ENCODE measurements around the gene TCF7L2.
"Not testable (repeated sequence)": the region's sequence is repeated elsewhere in the genome, so short reads cannot be mapped to it uniquely, and the experiment has no call there.

The TCF7L2 gene

DNA sequence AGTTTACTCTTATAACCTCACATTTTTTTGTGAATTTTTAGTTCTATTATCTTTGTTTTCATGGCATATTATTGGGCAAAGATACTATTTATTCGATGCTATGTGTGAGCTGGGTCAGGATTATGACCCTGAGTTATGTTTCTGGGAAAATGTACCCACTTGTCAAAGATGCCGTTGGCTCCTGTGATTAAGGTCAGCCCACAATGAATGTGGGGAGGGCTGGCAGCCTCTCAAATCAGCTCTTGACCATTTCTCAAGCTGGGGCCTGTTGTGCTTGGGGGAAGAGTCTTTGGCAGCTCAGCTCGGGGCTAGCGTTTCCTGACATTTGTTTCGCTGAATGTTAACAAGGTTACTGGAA, 97.5 kb downstream of the TCF7L2 start:
- DNase-seq (ENCODE audit: low spot score): no peak

DNA sequence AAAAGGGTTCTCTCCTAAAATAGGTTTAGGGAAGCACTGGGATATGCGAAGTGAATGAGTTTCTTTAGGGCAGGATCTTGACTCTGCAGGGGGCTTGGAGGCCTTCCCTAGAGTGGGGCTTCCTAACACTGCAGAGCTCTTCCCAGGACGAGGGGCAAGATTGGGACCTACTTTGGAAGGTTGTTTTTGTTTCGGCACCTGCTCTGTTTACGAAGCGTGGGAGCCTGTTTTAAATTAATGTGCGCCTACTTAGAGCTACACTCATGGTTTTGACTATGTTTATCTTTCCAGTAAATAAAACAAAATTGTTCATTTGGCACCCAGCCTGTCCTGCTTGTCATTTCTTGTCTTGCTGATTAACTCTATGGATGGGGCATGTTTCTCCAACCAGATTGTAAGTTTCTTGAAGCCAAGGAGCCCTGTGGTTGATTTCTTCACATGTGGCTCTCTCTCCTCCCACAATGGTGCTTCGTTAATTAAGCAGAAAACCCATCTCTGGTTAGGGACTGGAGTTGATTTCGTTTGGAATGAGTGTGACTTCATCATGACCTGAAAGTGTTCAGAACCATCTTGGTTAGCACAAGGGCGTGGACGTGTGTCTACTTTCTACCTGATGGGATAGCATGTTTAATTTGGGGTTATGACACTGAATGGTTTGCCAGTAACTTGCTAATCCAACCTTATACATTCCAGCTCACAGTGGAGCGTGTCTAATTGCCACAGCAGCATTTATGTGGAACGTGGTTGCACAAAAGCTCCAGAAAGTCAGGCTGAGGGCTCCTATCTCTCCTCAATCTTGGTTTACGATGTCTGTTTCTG, 98.1 kb downstream of the TCF7L2 start:
- DNase-seq (ENCODE audit: low spot score): no peak

DNA sequence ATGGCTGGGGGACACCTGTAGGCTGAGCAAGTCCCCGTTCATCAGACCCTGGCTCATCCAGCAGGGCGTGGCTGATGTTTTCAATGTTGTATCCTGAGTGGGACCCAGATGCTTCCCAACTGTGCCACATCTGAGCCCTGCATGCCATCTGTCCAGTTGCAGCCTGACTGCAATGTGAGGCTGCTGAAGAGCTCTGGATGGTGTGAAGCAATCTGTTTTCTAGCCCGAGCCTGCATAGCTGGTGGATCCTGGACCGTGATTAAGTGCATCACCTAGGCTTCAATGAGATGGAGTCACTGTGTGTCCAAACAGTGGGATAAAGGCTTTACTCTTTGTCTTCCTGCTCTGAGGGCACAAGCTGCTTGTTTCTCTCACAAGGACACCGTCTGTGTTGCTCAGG, 99.8 kb downstream of the TCF7L2 start:
- no peak for DNase-seq (ENCODE audit: low spot score)

DNA sequence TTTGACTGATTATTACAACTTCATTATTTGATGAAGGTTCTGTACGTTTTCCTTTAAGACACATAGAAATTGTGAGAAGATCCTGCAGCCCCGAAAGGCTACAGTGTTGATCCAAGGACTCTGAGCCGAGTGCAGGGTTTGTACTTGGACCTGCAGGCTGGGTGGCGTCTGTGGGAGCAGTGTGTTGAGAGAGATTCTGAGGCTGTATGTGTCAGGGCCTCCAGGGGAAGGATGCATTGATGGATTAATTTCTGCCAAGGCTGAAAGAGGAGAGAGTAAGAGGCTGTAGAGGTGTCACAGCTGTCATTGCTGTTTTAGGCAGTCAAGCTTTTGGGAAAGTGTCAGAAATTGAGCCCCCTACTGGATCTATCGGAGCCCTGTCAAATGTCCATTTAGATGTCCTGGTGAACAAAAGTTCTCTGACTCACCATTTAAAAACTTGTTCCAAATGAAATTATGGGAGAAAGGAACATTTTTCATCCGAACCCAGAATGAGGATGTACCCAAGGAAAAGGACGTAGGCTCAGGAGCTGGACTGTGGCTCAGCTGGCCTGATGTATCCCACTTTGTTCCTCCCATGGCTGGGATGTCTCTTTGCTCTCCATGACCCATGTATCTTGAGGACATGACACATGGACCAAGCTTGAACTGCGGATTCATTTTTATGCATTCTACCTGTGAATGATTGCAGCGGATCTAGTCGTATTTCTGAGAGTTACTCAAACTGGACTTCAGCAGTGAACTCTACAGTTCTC, 102.2 kb downstream of the TCF7L2 start:
- no peak for DNase-seq (ENCODE audit: low spot score)

DNA sequence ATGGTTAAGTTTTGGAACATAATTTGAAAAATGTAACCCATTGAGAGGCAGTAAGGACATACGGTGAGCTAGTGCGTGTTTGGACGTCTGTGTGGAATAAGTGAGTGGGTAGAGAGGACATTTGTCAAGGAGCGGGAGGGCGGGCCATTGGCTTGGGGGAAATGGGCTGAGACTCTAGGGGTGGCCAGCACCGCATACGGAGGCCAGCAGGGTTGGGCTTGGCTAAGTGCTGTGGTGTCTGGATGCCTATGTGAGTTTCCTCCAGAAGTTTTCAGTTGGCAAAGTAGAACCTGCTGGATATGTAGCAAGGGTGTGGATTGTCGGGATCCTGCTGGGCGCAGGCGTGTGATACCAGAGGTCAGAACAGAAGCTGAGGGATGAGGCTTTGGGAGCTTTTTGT, 103.0 kb downstream of the TCF7L2 start:
- no peak for DNase-seq (ENCODE audit: low spot score)

DNA sequence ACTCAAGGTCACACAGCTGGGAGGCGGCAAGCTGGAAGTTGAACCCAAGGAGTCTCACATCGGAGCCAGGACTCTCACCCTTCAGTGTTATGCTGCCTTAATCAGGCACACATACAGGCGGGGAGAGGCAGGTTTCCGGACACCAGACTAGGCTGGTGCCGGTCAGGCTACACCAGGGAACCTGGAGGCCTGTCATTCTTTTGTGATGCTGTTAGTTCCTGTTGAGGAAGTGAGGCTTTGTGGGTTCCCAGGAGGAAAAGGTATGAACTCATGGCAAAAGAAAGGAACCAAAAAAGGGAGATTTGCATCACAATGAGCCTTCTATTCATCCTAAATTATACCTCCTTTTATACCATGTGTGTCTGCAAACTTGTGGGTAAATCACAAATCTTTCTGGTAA, 103.8 kb downstream of the TCF7L2 start:
- DNase-seq (ENCODE audit: low spot score): no peak

DNA sequence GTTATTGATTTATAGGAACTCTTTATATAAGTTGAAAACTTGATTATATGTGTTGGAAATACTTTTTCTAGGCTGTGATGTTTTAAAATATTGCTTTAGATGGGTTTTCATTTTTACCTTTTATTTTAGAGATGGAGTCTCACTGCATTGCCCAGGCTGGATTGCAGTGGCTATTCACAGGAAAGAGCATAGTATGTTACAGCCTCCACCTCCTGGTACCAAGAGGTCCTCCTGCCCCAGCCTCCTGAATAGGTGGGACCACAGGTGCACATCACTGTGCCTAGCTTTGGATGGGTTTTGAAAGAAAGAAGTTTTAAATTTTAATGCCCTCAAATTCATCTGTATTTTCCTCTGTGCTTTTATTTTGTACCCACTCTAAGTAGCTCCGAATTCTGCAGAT, 105.4 kb downstream of the TCF7L2 start:
- no peak for DNase-seq (ENCODE audit: low spot score)

DNA sequence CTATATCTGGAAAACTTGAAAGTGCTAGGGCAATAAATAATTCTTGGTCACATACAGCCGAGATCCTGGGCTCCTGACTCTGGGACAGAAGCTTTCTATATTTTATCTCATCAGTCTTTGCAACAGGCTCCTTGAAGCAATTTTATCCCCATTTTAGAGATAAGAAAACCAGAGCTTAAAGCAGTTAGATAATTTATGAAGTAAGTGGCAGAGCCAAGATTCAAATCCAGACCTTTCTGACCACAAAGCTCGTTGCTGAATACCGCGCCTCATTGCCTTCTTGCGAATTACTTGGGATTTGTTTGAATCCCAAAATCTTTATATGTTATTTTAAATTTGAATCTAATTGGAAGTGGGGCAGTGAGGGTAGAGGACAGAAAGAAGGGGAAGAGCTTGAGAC, 106.0 kb downstream of the TCF7L2 start:
- DNase-seq (ENCODE audit: low spot score): no peak

DNA sequence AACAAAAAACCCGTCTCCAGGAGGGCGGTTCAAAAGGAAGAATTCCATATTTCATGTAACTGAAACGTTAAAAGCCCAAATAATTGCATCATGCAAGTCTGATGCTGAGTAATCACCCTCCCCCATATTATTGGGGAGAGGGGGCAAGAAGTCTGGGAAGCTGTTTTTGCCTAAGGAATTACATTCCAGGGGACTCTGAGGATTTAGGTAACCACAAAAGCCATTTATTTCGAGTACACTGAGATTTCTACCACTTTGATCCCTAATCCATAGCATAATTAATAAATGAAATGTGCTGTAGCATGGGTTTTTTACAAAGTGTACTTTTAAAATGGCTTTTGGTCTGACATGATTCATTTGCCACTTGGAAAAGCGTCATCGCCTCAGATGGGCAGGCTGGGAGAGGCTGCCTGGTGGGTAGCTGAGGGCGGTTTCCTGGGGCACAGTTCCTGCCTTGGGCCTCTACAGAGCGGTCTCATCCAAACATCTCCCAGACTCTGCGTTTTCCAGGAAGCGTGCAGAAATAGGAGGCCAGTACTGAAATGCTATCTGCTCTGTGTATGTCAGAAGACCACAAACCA, 106.5 kb downstream of the TCF7L2 start:
- DNase-seq (ENCODE audit: low spot score): no peak

DNA sequence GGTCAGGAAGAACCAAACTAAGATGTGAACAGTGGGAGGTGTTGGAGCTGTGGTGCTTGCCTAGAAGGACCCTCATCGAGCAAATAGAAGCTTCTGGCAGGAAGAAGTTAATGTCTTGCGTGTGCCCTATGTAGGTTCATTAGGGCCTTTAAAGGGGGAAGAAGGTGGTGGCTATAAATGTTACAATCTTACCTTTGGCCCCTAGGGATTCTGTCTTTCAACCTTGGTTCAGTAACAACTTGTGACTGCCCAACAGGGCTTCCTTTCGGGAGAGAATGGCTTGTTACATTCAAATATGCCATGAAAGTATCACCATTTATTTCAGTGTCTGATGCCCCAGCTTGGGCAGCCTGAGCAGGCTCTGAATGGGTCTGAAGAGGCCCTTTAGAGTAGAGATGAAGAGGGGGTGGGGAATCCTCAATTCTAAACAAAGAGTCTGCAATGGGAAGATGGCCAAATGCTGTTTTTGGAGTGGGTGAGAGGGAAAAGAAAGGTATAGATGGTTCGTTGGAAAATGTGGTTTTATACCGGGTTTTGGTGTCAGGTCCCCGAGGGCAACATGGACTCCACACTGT, 108.0 kb downstream of the TCF7L2 start:
- DNase-seq (ENCODE audit: low spot score): no peak

DNA sequence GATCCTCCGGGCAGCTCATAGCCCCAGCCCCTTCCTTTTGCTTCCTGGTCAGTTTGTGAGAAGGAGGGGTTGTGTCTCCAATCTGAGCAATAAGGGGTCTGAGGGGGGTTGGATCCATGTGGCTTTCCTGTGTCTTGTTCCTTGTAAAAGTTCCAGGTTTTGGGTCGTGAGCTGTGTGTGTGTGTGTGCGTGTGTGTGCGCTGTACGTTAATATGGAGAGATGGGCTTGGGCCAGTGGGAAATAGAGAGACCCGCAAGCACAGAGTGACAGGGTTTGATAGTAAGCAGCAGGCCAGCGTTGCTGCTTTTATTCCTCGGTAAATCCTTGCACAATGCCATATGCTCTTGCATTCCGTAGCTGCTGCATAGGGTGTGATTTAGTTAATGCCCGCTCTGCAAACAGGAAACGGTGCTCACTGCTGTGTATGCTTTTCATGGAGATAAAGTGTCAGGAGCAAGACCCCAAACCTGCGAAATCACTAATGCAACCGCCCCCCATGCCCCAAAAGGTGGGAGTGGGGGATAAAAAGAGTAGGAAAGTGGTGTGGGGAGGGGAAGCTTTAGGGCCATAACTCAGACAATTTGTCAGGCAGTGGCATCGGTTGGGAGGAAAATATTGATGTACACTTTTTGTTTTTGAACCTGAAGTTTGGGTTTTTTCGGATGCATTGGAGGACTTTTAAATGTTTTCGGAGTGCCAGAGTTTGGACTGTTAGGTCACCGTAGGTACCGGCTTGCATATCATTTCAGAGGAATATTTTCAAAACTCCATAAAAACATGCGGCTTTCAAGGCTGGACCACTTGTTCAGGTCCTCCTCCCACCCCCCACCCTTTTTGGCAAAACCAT, 108.7 kb downstream of the TCF7L2 start:
- DNase-seq (ENCODE audit: low spot score): no peak

DNA sequence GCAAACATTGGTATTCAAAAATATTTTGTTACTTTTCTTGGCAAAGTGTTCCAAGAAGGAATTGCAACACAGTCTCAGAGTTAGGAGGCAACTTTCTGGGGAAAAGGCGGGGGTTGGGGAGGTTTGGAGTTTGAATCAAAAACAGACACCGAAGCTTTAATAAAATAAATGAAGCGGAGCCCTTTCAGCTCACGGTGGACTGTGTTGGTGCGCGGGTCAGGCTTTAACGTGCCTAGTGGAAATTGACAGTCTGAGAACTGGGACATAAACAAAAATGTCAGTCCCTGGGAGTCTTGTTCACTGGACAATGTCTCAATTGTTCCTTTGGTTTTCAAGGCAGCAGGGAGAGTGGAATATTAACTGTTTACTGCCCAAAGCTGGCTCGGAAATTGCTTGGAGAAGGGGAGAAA, 109.3 kb downstream of the TCF7L2 start:
- no peak for DNase-seq (ENCODE audit: low spot score)

DNA sequence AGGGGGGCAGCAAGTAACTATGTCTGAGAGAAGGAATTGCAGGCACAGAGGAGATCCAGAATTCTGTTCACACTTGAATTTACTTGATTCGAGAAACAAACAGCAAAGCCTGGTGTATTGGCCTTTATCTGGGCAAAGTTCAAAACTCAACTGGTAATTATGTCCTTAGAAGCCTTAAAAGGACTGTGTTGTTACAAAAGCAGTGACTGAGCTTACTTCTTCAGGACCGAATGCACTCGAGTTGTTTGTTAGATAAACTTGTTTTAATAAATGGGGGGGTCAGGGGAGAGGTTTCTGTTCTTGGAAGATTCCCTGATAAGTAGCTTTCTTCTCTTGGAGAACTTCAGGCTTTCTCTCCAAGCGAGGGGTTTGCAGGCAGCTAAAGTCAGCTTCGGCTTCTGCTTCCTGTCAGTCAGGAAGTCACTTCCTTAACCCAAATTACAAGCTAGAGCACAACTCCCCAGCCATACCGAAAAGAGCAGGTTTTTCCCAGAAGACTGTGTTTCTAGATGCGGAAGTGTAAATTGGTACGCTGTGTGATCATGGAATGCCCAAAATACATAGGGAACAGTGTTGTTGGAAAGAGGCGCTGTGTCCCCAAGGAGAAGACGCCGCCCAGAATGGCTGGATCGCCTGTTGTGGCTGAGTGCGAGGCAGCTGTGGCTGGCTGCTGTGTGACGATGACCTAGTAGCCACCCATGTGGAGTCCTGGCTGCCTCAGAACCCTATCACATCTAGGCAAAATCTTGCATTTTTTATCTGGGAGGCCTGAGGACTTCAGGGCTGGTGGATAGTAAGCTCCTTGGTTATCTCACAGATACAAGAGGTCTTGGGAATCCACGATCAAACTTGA, 110.4 kb downstream of the TCF7L2 start:
- DNase-seq (ENCODE audit: low spot score): no peak

DNA sequence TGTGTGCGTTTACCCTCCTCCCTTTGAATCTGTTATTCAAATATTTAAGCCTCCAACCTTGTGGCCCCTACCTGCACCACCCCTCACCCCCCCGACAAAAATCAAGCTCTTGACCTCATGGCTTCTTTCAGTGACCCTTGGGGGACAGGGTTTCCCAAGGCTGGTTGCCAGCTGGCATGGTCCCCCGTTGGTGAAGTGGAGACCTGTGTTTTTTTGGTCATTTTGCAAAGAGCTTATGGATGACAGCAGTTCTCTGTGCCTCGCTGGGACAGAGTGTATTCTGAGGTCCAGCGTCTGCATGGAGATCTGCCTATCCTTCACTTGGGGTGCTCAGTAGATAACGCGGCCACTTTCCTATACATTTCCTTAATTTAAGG, 111.0 kb downstream of the TCF7L2 start:
- DNase-seq (ENCODE audit: low spot score): no peak

DNA sequence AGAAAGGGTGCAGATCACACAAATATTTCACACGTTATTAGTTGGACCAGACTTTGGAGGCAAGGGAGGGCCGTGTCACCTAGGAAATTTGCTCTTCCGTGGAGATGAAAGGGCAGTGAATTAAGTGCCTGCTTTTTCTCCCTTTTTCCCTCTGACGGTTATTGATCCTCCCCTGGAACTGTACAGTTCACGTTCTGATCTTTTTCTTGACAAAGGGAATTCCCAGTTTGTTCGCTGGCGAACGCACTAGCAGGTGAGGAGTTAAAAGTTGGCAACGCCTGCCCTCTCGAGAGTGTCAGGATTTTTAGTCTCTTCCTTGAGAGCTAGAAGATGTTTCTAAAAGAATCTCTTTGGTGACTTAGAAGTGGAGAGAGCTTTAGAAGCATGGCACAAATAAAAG, 111.5 kb downstream of the TCF7L2 start:
- no peak for DNase-seq (ENCODE audit: low spot score)

DNA sequence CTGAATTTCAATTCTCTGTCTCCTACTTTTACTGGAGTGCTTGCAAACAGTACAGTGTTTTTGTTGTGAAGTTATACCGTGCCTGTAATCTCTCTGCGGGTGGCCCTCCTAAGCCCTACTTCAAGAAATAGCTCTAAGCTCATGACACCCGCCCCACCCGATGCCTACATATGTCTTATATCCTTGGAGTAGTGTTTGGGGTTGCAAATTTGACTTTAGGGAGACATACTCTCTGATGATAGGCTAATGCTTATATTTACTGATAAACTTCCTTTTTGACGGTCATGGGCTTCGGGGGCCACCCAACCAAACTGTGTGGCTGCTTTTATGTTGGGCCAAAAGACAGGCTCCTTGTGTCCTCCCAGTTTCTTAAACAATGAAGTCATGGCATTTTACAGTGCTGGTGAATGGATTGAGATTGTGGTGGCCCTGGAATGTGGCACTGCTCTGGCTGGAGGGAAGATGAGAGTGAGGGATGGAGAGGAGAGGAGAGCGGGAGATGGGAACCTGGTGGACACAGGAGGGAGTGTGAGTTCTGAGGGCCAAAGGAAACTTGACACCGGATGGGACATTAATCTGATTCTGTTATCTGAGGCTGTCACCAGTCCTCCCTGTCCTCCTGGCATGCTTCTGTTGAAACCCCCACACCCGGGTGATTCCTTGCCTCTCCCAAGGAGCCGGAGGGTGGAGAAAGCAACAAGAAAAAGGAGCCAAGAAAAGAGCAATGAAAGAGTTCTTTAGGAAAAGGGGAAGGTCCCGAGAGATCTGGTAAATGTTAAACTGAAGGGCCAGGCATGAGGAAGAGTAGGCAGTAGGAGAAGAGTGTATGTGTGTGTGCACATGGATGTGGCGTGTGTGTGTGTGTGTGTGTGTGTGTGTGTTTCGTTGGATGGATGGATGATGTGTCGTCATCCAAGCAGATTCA, 113.3 kb downstream of the TCF7L2 start:
- DNase-seq (ENCODE audit: low spot score): no peak

DNA sequence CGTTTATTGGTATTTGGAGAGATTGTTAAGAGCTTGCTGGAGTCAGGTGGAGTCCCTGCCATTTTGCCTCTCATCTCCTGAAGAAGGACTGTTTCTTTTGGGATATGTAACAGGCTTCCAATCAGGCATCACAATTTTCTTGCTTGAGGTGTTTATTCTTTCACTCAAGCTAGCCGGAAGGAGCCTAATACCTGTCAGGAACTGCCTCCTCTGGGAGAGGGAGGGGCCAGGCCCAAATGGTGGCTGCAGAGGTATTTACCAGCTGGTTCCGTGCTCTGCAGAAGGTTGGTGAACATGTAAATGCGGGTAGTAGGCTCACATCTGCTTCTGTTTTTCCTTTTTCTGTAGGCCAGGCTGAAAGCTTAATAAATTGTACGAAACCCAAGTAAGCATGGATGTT, 114.0 kb downstream of the TCF7L2 start:
- no peak for DNase-seq (ENCODE audit: low spot score)

DNA sequence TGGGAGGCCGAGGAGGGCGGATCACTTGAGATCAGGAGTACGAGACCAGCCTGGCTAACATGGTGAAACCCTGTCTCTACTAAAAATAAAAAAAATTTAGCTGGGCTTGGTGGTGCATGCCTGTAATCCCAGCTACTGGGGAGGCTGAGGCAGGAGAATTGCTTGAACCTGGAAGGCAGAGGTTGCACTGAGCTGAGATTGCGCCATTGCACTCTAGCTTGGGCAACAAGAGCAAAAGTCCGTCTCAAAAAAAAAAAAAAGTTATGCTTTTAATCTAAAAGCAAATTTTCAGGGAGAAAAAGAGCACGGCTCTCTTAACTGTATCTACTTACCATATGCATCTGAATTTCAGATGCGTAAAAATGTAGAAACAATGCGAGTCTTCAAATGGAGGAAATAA, 116.1 kb downstream of the TCF7L2 start:
- DNase-seq (ENCODE audit: low spot score): not testable (repeated sequence)

DNA sequence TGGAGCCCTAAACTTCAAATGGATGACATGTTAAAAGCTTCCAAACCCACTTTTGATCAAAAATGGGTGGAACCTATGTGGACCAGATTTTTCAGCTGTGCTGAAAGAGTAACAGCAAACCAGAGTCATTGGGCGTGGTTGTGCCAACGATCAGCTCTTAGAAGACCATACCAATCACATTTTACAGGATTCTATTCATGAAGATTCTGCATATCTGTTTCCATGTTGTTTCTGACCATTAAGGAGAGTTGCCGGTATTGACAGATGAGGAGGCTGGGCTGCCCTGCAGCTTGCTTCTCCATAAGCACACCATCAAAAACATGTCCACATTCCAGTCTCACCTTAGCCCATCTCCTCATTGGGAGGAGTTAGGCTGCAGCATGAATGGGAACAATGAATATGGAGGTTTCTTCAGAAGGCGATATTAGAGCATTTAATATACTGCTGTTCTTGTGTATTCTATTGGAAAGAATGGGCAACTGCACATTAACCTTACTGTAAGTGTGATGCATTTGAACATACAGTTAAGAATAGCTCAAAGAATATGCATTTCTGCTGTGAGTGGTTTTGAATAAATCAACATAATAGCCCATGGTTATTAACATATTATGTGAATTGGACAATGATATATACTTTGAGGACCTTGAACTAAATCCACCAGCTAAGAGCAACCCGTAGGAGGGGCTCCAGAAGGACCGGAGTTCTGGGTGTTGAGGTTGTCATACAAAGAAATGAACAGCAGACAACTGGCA, 116.7 kb downstream of the TCF7L2 start:
- DNase-seq (ENCODE audit: low spot score): no peak
